Measurements from ENCODE around the gene XRN2.

GRCh38 chr20:21258411-21258810 lies 44.7 kb upstream of the XRN2 start:
- no peak for TF ChIP-seq POLR2A (IDR thresholded peaks at IDR 0.05)
- TF ChIP-seq CTCF (IDR thresholded peaks at IDR 0.05) = no peak

All from adrenal gland (tissue), 5 donors.